GM13976 (cell line): Measurements from ENCODE around the gene ROBO1.

ENCODE experiments used
- DNase-seq: peaks from one replicate; pipeline ENCODE4 v3.0.0; 2012; ENCODE audit warnings: low spot score
- CTCF ChIP-seq: IDR thresholded peaks from 2 replicates; pipeline ENCODE4 v1.5.1; 2012; ENCODE audit warnings: borderline replicate concordance, mild to moderate bottlenecking; ENCODE audit not compliant: insufficient read depth; ENCODE audit errors: extremely low read depth, missing control alignments, control extremely low read depth
- in situ Hi-C: fragments of 300-500 bp; cut with MboI; formaldehyde crosslinking; loops from one replicate; pipeline ENCODE4 v1.12.0; 2022; ENCODE audit warnings: low sequenced_read_pairs, mixed read lengths, inconsistent platforms; ENCODE audit not compliant: unreplicated experiment

Gene ROBO1

DNA sequence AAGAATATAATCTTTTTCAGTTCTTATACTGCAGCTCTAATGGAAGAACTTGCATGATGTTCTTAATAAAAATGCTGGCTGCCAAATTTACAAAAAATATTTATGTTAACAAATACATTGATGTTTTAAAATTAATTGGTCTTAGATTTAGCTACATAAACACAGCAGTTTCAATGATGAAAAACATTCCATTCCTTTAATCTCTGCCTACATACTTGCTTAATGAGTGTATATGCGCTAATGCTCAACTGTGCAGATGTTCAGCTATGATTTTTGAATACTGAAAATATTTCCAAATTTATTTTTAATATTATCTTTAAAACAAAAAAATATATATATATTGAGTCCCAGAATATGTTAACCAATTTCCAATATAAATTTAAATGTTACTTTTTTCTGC lies 867.4 kb downstream of the ROBO1 start:
- no peak for DNase-seq
- TF ChIP-seq CTCF = no peak
- in situ Hi-C loops = no loop called here

- TF ChIP-seq CTCF = no peak
- in situ Hi-C loops = no loop called here
- no peak for DNase-seq
Measured at GRCh38 chr3:78895528-78895927, 872.3 kb downstream of the ROBO1 start.

DNA sequence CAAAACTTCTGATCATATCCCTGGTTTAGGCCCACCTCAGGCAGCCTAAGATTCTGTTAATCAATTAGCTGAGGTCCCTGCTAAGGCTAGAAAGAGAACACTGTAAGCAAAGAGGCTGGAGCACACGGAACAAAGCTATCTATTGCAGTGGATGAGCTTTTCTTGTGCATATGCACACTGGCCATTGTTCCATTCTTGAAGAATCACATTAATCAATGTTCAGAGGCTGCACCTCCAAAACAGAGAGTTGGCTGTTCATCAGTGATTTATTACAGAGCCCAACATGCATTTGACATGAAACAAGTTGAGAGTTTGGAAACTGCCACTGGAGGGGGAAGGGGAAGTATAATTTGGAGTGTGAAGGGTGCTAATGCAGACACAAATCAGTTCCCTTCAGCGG lies 873.0 kb downstream of the ROBO1 start:
- DNase-seq = no peak
- in situ Hi-C loops = no loop called here

DNA sequence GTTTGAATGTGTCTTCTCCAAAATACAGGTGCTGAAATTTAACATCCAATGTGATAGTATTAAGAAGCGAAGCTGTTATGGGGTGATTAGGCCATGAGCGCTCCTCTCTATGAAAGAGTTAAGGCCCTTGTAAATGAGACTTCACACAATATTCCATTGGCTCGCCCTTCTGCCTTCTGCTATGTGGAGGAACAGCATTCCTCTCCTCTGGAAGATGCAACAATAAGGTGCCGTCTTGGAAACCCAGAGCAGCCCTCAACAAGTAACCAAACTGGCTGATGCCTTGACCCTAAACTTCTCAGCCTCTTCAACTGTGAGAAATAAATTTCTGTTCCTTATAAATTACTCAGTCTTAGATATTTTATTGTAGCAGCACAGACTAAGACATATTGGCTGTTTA lies 874.6 kb downstream of the ROBO1 start:
- TF ChIP-seq CTCF = no peak
- DNase-seq = no peak
- in situ Hi-C loops = no loop called here

More for the DNA sequence above, 873.0 kb downstream of the ROBO1 start:
- no peak for TF ChIP-seq CTCF

DNA sequence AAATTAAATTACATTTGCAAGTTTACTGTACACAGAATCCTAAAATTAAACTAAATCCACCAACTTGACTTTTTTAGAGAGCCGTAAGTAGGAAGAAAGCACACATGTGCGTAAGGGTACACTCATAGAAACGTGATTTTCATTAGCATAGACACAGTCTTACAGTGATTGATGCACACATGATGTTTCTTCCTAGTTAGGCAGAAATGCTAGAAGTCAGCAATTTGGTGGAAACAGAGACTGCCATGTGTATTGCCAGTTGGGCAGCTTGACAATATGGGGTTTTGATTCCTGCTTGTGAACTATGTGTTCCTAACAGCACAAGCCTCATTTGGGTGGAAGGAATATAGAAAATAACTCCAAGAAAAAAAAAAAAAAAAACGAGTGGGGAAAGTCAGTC lies 878.5 kb downstream of the ROBO1 start:
- DNase-seq = no peak
- TF ChIP-seq CTCF = no peak
- in situ Hi-C loops = no loop called here

DNA sequence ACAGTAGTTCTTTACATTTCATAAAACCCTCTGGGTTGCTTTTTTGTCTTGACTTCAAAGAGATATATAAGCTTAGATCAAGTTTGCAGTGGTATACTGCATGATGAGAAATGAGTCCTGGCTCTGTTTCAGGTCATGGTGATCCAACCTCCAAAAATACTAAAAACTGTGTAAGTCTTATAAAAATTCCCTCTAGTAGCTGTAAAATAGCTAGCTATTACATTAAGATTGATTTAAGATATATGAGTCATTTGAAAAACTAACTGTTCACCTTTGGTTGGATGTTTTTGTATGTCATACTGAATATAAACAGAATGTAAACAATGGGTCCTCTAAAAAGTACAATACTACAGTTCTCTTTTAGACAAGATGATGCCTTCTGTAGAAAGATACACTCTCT lies 879.2 kb downstream of the ROBO1 start:
- in situ Hi-C loops = no loop called here
- no peak for DNase-seq
- TF ChIP-seq CTCF = no peak

- TF ChIP-seq CTCF = no peak
- in situ Hi-C loops = no loop called here
- peak; percentile 3 for DNase-seq
Measured at GRCh38 chr3:78887547-78888011, 880.2 kb downstream of the ROBO1 start.
